Middle frontal gyrus (tissue), 1 donor: ENCODE results near the gene SYT13.

Experiments
- DNase-seq: peaks from one replicate; pipeline ENCODE4 v3.0.0-alpha.2; 2015; ENCODE audit warnings: low spot score; ENCODE audit errors: extremely low spot score

SYT13 gene, protein sequence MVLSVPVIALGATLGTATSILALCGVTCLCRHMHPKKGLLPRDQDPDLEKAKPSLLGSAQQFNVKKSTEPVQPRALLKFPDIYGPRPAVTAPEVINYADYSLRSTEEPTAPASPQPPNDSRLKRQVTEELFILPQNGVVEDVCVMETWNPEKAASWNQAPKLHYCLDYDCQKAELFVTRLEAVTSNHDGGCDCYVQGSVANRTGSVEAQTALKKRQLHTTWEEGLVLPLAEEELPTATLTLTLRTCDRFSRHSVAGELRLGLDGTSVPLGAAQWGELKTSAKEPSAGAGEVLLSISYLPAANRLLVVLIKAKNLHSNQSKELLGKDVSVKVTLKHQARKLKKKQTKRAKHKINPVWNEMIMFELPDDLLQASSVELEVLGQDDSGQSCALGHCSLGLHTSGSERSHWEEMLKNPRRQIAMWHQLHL

DNA sequence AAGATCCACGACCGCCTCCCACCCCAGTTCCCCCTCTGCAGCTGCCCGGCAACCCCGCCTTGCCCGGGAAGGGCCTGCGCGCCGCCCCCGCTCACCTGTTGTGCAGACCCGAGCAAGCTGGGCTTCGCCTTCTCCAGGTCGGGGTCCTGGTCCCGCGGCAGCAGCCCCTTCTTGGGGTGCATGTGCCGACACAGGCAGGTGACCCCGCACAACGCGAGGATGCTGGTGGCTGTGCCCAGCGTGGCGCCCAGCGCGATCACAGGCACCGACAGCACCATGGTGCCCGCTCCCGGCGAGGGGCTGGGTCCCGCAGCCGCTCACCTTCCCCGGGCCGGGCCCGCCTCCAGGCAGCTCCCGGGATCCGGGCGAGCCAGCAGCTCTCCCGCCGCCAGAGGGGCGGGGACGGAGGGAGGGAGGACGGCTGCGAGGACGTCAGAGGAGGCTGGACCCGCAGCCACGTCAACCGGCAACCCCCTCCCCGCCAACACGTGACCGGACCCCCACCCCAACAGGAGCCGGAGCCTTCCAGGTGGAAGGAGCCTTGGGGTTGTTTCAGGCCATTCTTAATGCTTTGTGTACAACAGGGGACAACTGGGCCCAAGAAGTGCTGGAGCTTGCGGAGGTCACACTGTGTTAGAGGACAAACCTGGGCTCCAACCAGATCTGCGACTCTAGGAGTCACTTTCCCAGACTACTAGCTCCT is at the start of gene SYT13:
Gene SYT13, minus strand, starts transcription at position 412 of the 703 bp plus-strand sequence. Its CDS starts 134 bp downstream, at position 278.
- DNase-seq: no peak

DNA sequence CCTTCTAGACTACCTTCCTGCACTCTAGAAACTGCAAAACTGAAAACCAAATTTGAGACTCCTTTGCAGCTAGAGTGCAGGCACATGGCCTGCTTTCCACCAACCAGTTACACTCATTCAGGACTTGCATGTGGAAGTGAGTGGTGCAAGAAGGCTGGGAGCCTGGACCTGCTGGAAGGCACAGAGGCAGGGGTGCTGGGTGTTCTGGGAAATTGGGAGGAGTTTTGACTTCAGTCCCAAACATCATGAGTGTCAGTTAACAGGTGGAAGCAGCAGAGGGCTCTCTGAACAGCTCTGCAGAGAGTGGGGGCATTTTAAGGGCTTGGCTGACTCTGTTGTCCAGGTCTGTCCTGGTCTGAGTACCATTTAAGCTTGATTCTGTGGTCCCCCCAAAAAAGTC is 49.3 kb upstream of the SYT13 start:
- no peak for DNase-seq

DNA sequence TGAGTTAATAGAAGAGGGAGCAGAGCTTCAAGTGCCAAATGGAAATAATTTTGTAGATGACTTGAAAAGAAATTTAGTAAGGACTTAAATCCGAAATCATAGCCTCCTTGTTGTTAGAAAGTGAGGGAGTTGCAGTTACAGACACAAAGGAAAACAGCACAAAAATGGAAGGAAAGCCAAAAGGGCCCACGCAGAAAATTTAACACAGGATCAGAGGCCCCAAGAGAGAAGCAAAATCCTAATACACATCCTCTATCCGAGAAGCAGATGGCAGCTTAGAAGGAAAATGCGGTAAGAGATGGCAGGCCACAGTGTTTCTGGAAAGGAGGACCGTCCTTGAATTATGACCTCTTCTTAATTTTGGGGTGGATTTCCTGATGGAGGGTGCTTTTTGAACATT is 48.7 kb upstream of the SYT13 start:
- DNase-seq: no peak

DNA sequence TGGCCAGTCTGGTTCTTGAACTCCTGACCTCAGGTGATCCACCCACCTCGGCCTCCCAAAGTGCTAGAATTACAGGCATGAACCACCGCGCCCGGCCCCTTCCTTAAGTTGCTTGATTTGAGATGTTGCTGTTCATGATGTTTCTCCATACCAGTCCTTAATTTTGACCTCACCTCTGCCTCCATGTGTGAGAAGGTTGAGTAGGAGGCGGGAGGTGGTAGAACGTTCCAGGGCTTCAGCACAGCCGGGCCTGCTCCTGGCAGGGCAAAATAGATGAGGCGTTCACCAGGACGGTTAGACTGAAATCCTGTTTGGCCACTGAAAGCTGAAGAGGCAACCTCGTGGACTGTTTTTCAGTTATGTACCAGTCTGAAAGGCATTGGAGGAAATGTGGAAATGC is 48.3 kb upstream of the SYT13 start:
- no peak for DNase-seq

DNA sequence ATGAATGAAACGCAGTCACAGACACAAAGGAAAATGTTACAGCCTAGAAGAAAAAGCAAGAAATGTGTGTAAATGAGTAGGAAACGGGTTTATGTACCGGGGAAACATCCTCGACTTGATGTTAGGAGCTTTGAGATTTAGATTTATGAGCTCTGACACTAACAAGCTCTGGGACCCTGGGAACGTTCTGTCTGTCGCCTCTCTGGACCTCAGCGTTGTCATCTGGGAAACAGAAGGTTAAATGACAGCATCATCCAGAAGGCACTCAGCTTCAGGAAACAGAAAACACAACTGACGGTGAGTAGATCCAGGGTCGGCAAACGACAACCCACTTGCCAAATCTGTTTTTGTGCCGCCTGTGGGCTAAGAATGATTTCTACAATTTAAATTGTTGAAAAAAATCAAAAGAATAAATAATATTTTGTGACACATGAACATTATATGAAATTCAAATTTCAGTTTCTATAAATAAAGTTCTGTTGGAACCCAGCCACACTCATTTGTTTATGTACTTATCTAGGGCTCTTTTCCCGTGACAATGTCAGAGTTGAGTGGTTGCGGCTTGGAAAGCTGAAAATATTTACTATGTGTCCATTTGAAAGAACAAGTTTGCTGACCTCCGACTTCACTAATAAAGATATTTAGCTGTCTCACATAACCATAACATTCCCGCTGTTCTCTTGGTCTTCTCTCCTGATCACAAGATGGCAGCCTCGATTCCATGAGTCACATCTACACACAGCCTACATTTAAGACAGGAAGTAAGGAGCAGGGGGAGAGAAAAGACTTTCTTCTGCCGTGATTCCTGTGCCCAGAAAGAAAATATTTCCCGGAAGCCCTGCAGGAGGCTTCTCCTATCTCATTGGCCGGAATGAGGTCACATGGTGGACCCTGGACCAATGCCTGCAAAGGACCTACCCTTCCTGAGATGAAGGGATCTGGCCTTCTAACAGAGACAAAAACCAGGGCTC is 47.1 kb upstream of the SYT13 start:
- DNase-seq: no peak

DNA sequence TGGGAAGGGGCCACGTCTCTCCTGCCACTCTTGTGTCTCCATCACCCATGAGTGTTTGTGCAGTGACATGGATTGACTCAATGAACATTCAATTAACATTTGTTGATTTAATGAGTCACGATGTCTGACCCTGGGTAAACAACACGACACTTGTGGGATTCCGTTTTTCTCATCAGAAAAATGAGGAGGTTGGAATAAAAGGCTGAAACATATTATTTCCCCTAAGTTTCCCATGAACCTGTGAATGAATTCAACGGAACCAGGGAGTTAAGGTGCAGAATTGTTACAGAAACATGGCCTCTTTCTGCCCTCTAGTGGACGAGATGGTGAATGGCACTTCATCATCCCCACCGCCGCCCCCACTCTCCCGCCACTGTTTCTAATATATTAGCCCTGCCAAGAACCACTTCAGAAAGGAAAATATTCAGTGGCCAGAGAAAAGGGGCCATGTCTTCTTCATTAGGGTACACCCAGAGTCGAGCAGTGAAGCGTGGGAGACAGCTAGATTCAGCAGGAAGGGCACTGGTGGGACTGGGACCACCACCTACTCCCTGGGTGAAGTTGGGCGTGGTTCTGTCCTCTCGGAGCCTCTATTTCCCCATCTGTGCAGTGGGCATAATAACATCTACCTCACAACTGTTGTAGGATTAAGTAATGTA is 46.3 kb upstream of the SYT13 start:
- no peak for DNase-seq

DNA sequence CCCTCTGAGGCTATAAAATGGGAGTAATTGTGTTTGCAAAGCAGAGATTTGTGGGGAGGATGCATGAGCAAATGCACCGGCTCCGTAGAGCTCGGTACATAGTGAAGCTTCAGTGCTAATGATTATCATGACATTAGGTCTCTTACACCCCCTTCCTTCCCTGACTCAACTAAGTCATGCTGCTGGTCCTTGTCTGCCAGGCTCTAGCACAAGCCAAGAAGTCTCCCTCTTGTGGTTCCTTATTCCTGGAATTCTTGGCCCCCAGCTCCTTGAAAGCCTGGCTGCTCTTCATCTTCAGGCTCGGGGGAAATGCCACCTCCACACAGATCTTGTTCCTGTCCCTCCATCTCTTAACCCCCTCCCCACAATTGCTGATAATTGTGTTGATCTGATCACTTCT is 45.7 kb upstream of the SYT13 start:
- DNase-seq: no peak

DNA sequence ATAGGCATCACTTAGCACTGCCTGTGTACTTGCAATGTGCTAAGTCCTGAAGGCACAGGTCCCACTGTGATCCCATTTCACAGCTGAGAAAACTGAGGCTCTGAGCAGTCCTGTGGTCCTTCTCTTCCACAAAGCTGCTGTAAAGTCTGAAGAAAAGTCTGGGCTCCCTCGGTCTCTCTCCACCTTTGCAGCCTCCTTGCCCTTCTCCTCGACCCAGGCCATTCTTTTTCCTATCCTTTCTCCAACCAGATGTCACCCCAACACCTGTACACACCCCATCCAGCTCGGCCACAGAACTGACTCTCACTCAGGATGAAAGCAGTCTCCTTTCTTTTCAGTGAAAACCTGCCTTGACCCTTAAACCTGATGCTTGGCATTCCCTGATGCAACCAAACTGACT is 42.6 kb upstream of the SYT13 start:
- DNase-seq: no peak

DNA sequence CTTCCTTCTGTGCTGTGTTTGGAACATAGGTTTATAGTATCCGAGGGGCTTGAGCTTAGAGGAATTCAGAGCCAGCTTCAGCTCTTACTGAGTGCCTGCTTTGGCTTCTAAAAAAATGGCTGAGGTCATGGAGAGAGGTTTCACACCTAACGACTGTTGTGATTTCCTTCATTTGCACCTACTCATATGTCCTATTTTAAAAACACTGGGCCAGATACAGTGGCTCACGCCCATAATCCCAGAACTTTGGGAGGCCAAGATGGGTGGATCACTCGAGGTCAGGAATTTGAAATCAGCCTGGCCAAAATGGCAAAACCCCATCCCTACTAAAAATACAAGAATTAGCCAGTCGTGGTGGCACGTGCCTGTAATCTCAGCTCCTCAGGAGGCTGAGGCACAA is 38.3 kb upstream of the SYT13 start:
- DNase-seq: no peak

DNA sequence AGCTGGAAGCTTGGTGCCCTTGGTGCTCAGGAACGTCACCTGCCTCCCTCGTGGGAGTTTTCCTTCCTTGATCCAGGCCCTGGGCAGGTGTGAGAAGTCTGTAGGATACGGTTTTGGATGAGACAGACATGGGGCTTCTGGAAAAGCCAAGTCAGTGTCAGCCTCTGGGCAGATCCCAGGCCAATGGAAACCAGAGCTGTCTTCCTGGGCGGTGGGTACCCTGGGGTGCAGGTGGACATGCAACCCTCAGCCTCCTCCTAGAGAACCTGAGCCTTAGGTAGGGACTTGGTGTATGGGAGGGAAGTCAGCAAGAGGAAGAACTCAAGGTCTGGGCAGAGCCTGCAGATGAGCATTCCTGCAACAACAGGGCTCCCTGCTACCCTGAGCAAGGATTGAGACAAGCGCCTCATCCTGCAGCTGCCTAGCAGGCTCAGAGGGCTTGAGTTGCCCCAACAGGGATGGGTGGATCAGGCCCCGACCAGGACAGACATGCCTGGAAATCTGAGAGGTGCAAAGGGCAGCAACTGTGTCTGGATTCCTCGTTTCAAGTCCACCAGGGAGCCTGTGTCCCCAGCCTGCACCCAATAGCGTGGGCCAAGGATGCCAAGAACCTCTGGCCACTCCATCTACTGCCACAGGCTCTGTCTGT is 37.6 kb upstream of the SYT13 start:
- DNase-seq: no peak

DNA sequence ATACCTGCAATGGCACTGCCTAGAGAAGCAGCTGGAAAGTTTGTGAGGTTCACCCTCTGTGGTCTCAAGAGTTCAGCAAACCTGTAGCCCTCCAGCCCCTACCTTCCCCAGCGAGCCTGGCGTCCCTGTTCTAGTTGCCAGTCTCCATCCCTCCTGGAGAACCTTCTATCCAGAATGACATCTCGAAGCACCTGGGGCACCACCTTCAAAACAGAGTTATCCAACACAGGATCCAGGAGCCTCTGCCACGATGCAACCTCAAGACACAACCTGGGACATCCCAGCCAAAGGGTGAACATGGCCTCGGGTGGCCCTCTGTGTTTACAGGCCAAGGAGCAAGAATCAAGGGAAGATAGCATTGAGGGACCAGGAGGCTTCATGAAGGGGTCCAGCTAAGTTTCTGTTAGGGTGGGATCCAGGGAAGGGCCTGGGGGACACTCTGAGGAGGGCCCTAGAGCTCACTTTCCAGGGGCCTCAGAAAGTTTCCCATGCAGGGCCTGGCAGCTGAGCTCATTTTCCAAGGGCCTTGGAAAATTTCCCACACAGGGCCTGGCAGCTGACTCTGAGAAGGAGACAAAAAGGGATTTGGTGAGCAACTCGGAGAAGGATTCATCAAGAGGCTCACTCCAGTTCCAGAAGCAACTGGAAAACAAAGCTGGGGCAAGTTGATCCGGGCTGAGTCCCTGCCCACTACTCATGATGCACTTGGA is 36.9 kb upstream of the SYT13 start:
- no peak for DNase-seq

DNA sequence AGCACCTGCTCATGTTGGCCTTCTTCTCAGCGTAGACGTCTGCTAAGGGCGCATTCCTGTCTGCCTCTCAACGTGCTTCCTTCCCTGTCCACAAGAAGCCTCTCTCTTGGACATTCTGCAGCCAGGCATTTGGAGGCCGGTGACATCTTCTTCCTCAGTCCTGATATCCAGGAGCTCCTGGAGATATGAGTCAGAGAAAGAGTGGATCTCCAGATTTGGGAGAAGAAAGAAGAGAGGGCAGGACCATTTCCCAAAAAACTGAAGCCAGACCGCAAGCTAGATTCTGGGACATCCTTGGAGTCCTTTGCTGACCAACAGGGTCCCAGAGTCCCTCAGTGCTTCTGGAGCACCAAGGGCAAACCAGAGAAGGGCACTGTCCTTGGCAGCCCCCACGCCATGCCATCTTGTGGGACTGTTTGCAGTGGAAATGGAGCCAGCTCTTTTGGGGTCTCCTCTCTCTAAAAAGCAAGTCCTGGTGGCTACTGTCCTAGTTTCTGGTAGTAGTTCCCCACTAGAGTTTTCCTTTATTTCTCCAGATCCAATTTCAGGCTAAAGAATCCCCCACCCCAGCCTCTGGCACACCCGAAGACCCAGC is 36.1 kb upstream of the SYT13 start:
- DNase-seq: no peak

DNA sequence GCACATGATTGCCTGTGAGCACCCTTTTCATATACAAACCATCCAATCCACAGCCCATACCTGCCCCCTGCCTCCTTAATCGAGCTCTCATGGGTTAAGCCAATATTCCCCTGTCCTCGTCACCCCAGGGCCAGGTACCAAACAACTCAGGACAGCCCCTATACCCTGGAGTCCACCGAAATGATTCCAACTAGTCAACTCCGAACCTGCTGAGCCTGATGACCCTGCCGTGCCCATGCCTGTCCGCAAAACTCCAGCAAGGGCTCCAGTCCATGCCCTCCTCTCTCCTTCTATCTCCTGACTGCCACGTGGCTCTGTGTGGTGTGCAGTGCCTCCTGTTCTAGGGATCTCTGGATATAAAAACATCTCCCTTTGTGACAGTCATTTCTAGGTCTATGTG is 35.5 kb upstream of the SYT13 start:
- no peak for DNase-seq

DNA sequence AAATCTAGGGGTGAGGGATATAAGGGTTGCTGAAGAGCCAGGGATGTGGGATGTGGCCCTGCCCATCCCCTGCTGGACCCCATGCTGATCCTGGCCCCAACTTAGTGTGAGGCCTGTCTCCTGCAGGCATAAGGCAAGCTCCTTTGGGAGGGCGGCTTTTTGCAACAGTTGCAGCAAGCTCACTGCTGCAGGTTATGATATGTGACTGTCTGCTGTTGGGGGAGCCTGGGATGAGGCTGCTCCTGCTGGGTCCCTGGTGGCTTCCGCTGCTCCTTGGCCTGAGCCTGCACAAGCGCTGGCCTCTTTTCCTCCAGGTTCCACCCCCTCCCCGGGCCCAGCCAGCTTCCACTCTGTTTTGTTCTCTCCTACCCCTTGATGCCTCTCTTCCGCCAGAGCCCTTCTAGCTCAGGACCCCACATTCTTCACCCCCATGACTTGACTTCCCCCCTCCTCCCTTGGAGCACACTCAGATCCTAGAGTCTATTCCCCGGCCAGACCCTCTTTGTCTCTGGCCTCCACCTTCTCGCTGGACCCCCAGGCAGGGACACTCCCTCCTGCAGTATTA is 35.0 kb upstream of the SYT13 start:
- no peak for DNase-seq

DNA sequence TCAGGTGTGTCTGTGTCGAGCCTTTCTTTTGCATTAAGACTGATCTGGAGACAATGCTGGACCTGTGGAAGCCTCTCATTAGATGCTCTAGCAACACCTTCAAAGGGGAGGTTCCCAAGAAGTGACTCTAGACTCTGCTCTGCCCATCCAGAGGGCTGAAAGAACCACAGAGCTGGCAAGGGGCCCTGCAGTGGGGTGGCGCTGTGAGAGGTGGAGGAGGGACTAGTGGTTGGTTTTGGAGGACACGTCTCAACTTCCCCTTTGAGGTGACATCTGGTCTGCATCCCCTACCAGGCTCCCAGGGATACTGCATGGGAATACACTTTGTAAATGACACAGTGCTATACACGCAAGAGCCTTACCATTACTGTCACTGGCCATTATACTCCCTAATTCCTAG is 34.2 kb upstream of the SYT13 start:
- no peak for DNase-seq

DNA sequence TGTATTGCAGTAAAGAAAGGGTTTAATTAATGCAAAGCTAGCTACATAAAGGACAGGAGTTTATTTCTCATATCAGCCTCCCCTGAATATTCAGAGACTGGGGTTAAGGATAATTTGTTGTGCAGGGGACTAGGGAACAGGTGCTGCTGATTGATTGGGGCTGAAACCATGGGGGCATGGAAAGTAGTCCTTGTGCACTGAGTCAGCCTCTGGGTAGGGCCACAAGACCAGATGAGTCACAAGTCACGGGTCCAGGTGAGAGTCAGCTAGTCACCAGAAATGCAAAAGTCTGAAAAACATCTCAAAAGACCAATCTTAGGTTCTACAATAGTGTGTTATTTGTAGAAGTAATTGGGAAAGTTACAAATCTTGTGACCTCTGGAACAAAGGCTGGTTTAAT is 32.9 kb upstream of the SYT13 start:
- no peak for DNase-seq

DNA sequence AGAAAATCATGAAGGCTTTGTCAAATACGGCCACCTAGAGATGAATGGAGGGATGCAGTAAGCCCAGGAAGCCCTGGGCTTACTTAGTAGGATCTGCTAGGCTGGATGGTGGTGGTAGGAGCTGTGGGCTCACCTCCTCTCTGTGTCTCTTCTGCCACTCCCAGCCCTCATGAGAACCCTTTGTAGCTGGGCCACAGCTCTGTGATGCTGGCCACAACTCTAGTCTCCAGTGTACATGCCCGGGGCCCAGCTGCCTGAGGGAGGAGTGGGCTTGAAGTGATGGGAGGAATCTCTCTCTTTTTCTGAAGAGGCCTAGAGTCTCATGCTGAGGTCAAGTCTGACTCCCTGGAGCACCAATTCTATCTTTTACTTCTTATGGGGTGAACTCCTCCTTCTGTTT is 32.4 kb upstream of the SYT13 start:
- no peak for DNase-seq

DNA sequence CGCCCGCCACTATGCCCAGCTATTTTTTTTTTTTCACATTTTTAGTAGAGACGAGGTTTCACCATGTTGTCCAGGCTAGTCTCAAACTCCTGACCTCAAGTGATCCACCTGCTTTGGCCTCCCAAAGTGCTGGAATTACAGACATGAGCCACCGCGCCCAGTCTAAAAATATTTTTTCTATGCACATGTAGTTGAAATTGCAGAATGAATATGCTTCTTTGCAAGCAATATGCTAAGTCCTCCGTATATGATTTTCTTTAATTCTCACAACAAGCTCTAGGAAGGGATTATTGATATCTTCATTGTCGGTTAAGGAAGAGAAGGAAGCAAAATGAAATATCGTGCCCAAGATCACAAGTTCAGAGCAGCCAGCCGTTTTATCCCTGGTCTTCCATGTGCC is 30.1 kb upstream of the SYT13 start:
- no peak for DNase-seq

DNA sequence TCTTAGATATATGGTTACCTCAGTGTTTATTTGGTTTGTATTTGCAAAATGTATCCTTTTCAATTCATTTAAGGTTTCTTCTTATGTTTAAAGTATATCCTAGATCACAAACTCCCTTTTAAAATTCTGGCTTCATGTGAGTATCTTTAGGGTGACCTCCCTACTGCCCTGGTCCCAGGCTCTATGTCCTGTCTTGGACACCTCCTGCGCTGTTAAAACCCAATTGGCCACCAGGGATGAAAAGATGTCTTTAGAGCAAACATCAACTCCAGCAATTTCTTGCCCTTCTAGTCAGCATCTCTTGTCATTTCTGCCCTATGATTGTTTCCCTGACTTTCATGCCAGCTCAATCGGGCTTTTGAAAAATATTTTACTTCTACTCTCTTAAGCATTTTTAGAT is 28.8 kb upstream of the SYT13 start:
- no peak for DNase-seq
